ENCODE results near the gene KASH5.
"Not testable (repeated sequence)": the region's sequence is repeated elsewhere in the genome, so short reads cannot be mapped to it uniquely, and the experiment has no call there.

The KASH5 gene

DNA sequence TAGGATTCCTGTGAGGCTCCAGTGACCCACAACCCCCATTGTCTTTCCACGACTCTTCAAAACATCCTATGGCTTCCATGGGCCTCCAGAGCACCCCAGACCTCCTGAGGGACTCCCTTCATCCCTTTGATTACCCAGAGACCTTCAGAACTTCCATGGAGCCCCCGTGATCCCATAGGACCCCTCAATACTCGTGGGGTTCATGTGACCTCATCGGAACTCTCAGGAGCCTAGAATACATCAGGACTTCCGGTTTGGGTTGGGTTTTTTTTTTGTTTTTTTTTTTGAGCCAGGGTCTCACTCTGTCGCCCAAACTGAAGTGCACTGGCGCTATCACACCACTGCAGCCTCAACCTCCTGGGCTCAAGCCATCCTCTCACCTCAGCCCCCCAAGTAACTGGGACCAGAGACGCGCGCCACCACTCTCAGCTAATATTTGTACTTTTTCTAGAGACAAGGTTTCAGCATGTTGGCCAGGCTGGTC is 65.8 kb downstream of the KASH5 start:
- FAIRE-seq (no peak), DNase-seq (ENCODE audit: low spot score) (no peak)

GRCh38 chr19:49455773-49456172 is 67.7 kb downstream of the KASH5 start:
- FAIRE-seq: no peak

DNA sequence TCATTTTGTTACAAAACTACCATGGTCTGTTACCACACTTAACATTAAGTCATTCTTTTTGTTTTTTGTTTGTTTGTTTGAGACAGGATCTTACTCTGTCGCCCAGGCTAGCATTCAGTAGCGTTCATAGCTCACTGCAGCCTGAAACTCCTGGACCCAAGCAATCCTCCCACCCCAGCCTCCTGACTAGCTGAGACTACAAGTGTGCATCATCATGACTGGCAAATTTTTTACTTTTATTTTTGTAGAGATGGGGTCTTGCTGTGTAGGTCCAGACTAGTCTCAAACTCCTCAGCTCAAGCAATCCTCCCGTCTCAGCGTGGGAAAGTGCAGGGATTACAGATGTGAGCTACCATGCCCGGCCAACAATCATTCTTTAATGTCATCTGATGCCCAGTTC is 68.3 kb downstream of the KASH5 start:
- FAIRE-seq (no peak), DNase-seq (ENCODE audit: low spot score) (no peak)

More at GRCh38 chr19:49455773-49456172, 67.7 kb downstream of the KASH5 start:
- no peak for DNase-seq (ENCODE audit: low spot score)

- no peak for FAIRE-seq
- DNase-seq (ENCODE audit: low spot score): no peak
Observed at GRCh38 chr19:49458567-49458903, 70.5 kb downstream of the KASH5 start.

GRCh38 chr19:49459388-49459787 is 71.3 kb downstream of the KASH5 start:
- FAIRE-seq: no peak
- DNase-seq (ENCODE audit: low spot score): no peak

DNA sequence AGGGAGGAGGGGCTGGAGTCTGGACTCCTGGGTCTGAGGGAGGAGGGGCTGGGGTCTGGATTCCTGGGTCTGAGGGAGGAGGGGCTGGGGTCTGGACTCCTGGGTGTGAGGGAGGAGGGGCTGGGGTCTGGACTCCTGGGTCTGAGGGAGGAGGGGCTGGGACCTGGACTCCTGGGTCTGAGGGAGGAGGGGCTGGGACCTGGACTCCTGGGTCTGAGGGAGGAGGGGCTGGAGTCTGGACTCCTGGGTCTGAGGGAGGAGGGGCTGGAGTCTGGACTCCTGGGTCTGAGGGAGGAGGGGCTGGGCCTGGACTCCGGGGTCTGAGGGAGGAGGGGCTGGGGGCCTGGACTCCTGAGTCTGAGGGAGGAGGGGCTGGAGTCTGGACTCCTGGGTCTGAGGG is 73.1 kb downstream of the KASH5 start:
- not testable (repeated sequence) for FAIRE-seq; DNase-seq (ENCODE audit: low spot score)

DNA sequence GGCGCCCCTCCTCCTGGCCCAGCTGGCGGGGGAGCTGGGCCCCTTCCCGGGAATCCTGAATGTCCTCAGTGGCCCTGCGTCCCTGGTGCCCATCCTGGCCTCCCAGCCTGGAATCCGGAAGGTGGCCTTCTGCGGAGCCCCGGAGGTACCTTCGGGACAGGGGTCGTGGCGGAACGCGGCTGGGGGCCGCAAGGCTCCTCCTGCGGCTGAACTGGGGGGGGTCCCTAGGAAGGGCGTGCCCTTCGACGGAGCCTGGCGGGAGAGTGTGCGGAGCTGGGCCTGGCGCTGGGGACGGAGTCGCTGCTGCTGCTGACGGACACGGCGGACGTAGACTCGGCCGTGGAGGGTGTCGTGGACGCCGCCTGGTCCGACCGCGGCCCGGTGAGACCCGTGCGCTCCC is 73.6 kb downstream of the KASH5 start:
- FAIRE-seq: no peak
- no peak for DNase-seq (ENCODE audit: low spot score)

- FAIRE-seq (no peak), DNase-seq (ENCODE audit: low spot score) (no peak)
Observed at GRCh38 chr19:49462492-49462891, 74.4 kb downstream of the KASH5 start.

DNA sequence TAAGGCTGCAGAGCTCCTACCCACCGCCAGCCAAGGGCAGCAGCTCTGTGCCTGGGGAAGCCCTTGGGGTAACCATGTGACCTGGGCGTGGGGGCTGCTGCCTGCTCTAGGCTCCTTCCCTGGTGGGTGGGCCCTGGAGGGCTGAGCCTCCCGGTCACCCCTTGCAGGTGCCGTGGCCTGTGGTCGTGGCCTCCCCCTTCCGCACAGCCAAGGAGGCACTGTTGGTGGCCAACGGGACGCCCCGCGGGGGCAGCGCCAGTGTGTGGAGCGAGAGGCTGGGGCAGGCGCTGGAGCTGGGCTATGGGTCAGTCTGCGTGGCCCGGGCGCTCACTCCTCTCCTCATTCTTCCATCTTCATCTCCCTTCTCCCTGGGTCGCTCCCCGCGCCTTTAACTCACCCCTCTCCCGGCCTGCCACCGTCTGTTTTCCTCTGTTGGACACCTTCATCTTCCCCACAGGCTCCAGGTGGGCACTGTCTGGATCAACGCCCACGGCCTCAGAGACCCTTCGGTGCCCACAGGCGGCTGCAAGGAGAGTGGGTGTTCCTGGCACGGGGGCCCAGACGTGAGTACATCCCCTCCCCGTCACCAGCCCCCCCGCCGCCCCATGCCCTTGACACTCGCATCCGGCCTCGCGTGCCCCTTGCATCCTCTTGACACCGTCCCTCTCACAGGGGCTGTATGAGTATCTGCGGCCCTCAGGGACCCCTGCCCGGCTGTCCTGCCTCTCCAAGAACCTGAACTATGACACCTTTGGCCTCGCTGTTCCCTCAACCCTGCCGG is 76.1 kb downstream of the KASH5 start:
- FAIRE-seq (no peak), DNase-seq (ENCODE audit: low spot score) (no peak)

- FAIRE-seq (no peak), DNase-seq (ENCODE audit: low spot score) (no peak)
Observed at GRCh38 chr19:49465371-49465770, 77.3 kb downstream of the KASH5 start.

Data from RCC 7860 (cell line).